ENCODE measurements around the gene PDE8B.

The PDE8B gene

DNA sequence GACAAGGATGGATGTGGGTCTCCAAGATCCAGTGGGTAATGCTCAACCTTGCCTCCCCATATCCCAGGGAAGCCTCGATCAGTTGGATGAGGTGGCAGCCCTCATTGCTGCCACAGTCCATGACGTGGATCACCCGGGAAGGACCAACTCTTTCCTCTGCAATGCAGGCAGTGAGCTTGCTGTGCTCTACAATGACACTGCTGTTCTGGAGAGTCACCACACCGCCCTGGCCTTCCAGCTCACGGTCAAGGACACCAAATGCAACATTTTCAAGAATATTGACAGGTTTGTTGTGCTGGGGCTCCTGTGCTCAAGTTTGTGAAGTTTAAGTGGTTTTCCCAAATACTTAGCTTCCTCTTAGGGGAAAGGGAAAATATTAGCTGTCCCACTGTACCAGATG, 207.7 kb downstream of the PDE8B start:
- no peak for DNase-seq

- no peak for DNase-seq
Measured at GRCh38 chr5:77418601-77419581, 208.4 kb downstream of the PDE8B start.

- no peak for DNase-seq
Measured at GRCh38 chr5:77419644-77420582, 209.4 kb downstream of the PDE8B start.

DNA sequence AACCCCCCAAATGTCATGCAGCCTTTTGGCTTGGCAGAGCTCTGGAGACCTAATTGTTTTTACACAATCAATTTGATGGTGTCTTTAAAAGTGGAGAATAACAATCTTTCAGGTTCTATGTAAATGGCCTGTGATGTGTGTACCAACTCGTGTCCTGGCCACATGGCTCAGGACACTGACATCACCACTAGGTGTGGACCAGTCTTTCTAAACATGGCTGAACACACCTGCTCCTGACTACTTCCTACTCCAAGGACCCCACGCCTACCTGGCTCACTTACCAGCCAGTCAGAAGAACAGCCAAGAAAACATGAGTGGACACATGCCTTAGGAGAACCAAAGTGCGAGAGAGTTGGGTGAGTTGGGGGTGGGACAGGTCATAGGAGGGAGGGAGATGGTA, 210.5 kb downstream of the PDE8B start:
- DNase-seq: no peak

GRCh38 chr5:77423022-77423750, 212.7 kb downstream of the PDE8B start:
- DNase-seq: peak; percentile 11

GRCh38 chr5:77424921-77425320, 214.4 kb downstream of the PDE8B start:
- DNase-seq: no peak

- DNase-seq: no peak
Measured at GRCh38 chr5:77425420-77425819, 214.9 kb downstream of the PDE8B start.

GRCh38 chr5:77425998-77426659, 215.6 kb downstream of the PDE8B start:
- no peak for DNase-seq

DNA sequence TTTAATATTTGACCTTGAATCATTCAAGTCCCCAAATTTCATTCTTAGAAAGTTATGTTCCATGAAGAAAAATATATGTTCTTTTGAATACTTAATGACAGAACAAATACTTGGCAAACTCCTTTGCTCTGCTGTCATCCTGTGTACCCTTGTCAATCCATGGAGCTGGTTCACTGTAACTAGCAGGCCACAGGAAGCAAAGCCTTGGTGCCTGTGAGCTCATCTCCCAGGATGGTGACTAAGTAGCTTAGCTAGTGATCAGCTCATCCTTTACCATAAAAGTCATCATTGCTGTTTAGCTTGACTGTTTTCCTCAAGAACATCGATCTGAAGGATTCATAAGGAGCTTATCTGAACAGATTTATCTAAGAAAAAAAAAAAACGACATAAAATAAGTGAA, 216.2 kb downstream of the PDE8B start:
- no peak for DNase-seq

DNA sequence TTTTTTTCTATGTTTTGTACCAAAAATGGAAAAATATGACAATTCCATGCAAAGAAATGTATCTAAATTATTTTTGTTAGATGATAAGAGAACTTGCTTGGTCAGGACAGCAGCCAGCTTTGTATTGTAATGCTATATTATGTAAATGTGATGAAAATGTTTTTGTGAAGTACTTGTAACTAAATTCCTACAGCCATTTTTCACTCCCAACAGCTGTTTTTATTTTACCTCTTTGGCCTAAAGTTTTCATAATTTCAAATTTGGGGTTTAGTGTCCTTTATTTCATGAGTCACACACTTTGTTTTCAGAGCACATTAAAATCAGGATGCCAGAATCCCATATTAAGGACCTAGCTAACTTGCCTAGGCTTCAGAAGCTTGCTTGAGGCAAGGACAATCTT, 217.5 kb downstream of the PDE8B start:
- no peak for DNase-seq

DNA sequence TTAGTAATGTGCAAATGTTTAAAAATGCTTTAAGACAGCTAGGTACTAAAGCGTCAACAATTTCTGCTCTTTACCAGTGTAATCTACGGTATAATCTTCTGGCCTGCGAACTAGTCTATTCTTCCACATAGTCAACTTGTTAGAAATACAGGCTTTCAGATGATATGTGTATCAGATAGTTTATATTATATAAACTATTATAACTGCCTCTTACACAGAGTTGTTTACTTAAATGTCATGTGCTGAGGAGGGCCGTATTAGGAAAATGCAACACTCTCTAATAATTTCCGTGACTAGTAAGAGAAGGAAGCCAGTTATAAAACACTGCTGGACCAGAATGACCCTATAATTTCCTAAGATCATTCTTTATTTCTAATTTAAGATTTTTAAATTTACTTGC, 218.0 kb downstream of the PDE8B start:
- DNase-seq: no peak

DNA sequence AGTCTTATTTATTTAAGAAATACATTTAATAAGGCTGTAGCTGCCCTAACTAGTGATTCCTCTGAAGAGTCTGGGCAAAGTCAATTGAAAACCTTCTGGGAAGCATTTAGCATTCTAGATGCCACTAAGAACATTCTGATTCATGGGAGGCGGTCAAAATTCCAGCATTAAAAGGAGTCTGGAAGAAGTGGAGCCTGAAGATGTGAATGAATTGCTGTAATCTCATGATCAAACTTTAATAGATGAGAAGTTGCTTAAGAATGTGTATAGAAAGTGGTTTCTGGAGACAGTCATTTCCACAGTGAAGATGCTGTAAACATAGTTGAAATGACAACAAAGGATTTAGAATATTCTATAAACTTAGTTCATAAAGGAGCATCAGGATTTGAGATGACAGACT, 220.2 kb downstream of the PDE8B start:
- no peak for DNase-seq

GRCh38 chr5:77431286-77431685, 220.8 kb downstream of the PDE8B start:
- no peak for DNase-seq

GRCh38 chr5:77431719-77432118, 221.2 kb downstream of the PDE8B start:
- no peak for DNase-seq

- peak; percentile 10 for DNase-seq
Measured at GRCh38 chr5:77437194-77437593, 226.7 kb downstream of the PDE8B start.

GRCh38 chr5:77438071-77438470, 227.6 kb downstream of the PDE8B start:
- DNase-seq: no peak

GRCh38 chr5:77443670-77444069, 233.2 kb downstream of the PDE8B start:
- DNase-seq: no peak

GRCh38 chr5:77444356-77444755, 233.9 kb downstream of the PDE8B start:
- no peak for DNase-seq

GRCh38 chr5:77448831-77449230, 238.4 kb downstream of the PDE8B start:
- peak; percentile 12 for DNase-seq

GRCh38 chr5:77449277-77449676, 238.8 kb downstream of the PDE8B start:
- DNase-seq: peak; percentile 85

DNA sequence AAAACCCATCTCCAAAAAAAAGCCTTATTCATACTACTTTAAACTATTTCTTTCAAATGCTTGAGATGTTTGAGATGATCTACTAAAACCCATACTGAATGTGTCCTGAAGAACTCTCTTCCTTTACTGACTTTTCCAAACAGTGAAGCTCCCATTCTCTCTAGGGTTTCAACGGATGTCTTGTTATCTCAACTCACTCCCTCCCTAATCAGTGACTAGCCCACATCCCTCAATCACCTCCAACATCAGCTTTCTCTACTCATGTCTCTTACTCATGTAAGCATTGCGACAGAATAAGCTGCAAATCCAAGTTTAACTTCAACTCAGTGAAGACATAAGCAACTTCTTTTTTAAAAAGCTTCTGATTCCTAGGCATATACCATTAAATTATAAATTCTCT, 239.5 kb downstream of the PDE8B start:
- peak; percentile 43 for DNase-seq

DNA sequence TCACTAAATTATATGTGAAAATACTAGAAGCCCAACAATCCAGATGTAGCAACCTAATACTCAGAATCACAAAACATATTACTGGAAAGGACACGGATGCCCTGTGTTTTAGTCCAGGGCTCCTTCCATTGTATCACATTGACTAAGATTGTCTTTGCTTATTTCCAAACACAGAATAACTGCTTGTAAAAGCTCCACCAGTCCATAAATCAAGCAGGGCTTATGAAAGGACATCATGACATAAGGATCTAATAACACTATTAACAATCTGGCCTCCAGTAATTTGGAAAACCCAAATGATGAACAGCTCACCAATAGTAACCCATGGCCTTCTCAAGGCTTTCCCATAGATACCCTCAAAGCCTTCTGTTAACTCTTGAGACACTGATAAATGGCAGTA, 241.9 kb downstream of the PDE8B start:
- DNase-seq: no peak
